ENCODE data around the gene SLC7A9. TPM values are rescaled to one million over a fixed set of nuclear protein-coding genes. Genes with fewer than 3 reads are reported as not detected.

Gene SLC7A9
- total RNA-seq, 4 donors from 2014 or later = 1.1 TPM; not detected in 3

DNA sequence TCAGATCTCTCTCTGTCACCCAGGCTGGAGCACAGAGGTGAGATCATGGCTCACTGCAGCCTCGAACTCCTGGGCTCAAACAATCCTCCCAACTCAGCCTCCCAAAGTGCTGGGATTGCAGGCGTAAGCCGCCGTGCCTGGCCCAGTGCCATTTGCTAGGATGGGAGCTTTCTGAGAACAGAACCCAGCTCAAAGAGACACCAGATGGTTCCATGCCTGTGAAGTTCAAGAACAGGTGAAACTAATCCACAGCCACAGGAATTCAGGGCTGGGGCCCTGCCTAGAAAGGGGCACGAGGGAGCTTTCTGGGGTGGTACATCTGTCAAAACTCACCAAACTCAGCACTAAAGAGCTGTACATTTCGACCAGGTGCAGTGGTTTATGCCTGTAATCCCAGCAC is 4.2 kb downstream of the SLC7A9 start:
- no peaks in the 10 kb centered on the region for H3K4me1 ChIP-seq
- H3K9me3 ChIP-seq = no peaks in the 10 kb centered on the region
- intact Hi-C loops (cut with DNase I; ENCODE audit: low total_unique reads) = no loop called here
- TF ChIP-seq, protein P1, sequence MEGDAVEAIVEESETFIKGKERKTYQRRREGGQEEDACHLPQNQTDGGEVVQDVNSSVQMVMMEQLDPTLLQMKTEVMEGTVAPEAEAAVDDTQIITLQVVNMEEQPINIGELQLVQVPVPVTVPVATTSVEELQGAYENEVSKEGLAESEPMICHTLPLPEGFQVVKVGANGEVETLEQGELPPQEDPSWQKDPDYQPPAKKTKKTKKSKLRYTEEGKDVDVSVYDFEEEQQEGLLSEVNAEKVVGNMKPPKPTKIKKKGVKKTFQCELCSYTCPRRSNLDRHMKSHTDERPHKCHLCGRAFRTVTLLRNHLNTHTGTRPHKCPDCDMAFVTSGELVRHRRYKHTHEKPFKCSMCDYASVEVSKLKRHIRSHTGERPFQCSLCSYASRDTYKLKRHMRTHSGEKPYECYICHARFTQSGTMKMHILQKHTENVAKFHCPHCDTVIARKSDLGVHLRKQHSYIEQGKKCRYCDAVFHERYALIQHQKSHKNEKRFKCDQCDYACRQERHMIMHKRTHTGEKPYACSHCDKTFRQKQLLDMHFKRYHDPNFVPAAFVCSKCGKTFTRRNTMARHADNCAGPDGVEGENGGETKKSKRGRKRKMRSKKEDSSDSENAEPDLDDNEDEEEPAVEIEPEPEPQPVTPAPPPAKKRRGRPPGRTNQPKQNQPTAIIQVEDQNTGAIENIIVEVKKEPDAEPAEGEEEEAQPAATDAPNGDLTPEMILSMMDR (IDR thresholded peaks at IDR 0.05) = no peak
- no peak for TF ChIP-seq POLR2A (IDR thresholded peaks at IDR 0.05)
- DNase-seq = no peak
- no peaks in the 10 kb centered on the region for H3K27me3 ChIP-seq
- no peaks in the 10 kb centered on the region for H3K36me3 ChIP-seq
- no peak overlapping the region for H3K4me3 ChIP-seq
- H3K27ac ChIP-seq = no peak overlapping the region

DNA sequence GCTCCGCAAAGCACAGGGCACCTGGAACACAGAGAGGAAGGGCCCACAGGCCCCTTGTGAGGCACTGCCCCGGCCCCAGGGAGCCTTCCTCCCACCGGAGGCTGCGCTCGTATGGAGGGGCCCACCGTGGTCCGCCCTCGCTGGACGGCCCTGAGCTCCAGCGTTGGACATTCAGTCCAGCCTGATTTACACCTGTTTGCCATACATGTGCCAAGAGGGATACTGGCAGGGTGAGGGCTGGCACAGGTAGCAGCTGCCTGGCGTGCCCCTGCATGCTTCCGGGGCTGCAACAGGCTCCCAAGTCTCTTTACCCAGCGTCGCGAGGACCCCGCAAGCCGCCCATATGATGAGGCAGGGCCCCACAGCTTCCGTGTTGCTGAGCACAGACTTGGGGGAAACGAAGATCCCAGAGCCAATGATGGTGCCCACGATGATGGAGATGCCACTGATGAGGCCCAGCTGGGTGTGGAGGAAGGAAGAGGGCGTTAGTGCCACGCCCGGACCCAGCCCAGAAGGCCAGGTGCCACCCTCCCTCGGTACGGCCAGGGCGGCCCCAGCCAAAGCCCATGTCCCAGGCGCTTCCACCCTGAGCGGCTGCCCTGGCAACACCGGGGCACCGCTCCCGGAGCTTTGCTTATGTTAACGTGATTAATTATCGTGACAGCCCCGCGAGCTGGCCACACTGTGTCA is 5.1 kb downstream of the SLC7A9 start:
- TF ChIP-seq POLR2A (IDR thresholded peaks at IDR 0.05) = no peak
- TF ChIP-seq, protein P1 (IDR thresholded peaks at IDR 0.05) = no peak
- Histone ChIP-seq H3K4me1 (no peaks in the 10 kb centered on the region), H3K4me3 (no peak overlapping the region), H3K9me3 (no peaks in the 10 kb centered on the region), H3K27ac (no peak overlapping the region), H3K27me3 (no peaks in the 10 kb centered on the region), H3K36me3 (no peaks in the 10 kb centered on the region)
- intact Hi-C loops (cut with DNase I; ENCODE audit: low total_unique reads) = no loop called here
- no peak for DNase-seq

DNA sequence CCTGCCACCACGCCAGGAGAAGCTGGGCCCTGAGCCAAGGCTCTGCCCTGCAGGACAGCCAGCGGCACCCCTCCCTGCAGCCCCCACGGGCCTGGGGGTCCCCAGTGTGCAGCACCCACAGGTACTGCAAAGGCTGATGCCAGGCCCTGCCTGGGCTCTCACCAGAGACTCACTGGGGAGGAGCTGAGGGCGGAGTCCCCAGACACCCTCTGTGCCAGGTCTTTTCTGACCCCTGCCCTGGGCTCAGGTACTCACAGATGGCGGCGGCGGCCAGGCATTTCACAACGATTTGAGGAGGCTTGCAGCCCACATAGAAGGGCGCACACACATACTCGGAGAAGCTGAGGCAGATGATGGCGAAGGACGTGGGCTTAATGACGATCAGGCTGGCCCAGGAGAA is 5.7 kb downstream of the SLC7A9 start:
- Histone ChIP-seq H3K4me3 (no peak overlapping the region), H3K36me3 (no peaks in the 10 kb centered on the region), H3K27me3 (no peaks in the 10 kb centered on the region), H3K4me1 (no peaks in the 10 kb centered on the region), H3K9me3 (no peaks in the 10 kb centered on the region), H3K27ac (no peak overlapping the region)
- TF ChIP-seq, protein P1 (IDR thresholded peaks at IDR 0.05) = no peak
- TF ChIP-seq POLR2A (IDR thresholded peaks at IDR 0.05) = no peak
- no peak for DNase-seq
- intact Hi-C loops (cut with DNase I; ENCODE audit: low total_unique reads) = no loop called here

DNA sequence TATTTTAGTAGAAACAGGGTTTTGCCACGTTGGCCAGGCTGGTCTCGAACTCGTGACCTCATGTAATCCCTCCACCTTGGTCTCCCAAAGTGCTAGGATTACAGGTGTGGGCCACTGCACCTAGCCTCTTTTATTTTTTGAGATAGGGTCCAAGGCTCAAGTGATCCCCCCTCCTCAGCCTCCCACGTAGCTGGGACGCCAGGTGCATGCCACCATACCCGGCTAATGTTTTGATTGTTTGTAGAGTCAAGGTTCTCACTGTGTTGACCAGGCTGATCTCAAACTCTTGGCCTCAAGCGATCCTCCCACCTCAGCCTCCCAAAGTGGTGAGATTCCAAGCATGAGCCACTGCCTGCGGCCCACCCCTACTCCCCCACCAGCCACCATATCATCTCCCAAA is 6.3 kb downstream of the SLC7A9 start:
- DNase-seq = no peak
- H3K27ac ChIP-seq = no peak overlapping the region
- no peaks in the 10 kb centered on the region for H3K27me3 ChIP-seq
- no peaks in the 10 kb centered on the region for H3K9me3 ChIP-seq
- TF ChIP-seq, protein P1 (IDR thresholded peaks at IDR 0.05) = no peak
- no peak for TF ChIP-seq POLR2A (IDR thresholded peaks at IDR 0.05)
- H3K36me3 ChIP-seq = no peaks in the 10 kb centered on the region
- H3K4me1 ChIP-seq = no peaks in the 10 kb centered on the region
- intact Hi-C loops (cut with DNase I; ENCODE audit: low total_unique reads) = no loop called here
- no peak overlapping the region for H3K4me3 ChIP-seq

DNA sequence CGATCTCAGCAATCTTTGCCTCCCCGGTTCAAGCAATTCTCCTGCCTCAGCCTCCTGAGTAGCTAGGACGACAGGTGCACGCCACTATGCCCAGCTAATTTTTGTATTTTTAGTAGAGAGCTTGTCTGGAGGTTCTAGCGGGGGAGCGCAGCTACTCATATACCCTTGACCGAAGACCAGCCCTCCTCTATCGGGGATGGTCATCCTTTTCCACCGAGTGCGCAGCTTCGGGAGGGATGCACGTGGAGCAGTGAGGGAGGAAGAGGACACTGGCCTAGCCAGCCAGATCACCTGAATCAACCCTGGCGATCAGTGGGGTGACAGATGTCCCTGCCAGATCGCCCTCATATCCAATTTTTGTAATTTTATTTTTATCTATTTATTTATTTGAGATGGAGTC is 6.8 kb downstream of the SLC7A9 start:
- Histone ChIP-seq H3K36me3 (no peaks in the 10 kb centered on the region), H3K4me1 (no peaks in the 10 kb centered on the region), H3K4me3 (no peak overlapping the region), H3K27ac (no peak overlapping the region), H3K27me3 (no peaks in the 10 kb centered on the region), H3K9me3 (no peaks in the 10 kb centered on the region)
- TF ChIP-seq, protein P1 (IDR thresholded peaks at IDR 0.05) = no peak
- TF ChIP-seq POLR2A (IDR thresholded peaks at IDR 0.05) = no peak
- intact Hi-C loops (cut with DNase I; ENCODE audit: low total_unique reads) = no loop called here
- DNase-seq = no peak
